RKO (cell line): ENCODE results near the gene MXRA7.
"Not testable (repeated sequence)": the region's sequence is repeated elsewhere in the genome, so short reads cannot be mapped to it uniquely, and the experiment has no call there.

Experiments
- DNase-seq: peaks from one replicate; pipeline ENCODE4 v3.0.0-alpha.2; 2016; ENCODE audit warnings: low spot score

Gene MXRA7

GRCh38 chr17:76643553-76644148 is 67.1 kb downstream of the MXRA7 start, which contains the start of gene ST6GALNAC1:
Gene ST6GALNAC1 (minus strand): TSS chr17:76643757. CDS start chr17:76643638, 119 bp downstream.
- DNase-seq, result no peak

- no peak for DNase-seq
These were observed 67.8 kb downstream of the MXRA7 start for GRCh38 chr17:76642994-76643393.

GRCh38 chr17:76642032-76642561 is 68.7 kb downstream of the MXRA7 start:
- no peak for DNase-seq

- no peak for DNase-seq
These were observed 69.3 kb downstream of the MXRA7 start for GRCh38 chr17:76641501-76641900.

- no peak for DNase-seq
These were observed 70.0 kb downstream of the MXRA7 start for GRCh38 chr17:76640550-76641380.

- no peak for DNase-seq
These were observed 72.5 kb downstream of the MXRA7 start for GRCh38 chr17:76638263-76638662.

- DNase-seq, result not testable (repeated sequence)
These were observed 74.1 kb downstream of the MXRA7 start for GRCh38 chr17:76636486-76637206.

- DNase-seq, result peak; percentile 12
These were observed 75.0 kb downstream of the MXRA7 start for GRCh38 chr17:76635659-76636360.

- no peak for DNase-seq
These were observed 75.7 kb downstream of the MXRA7 start for GRCh38 chr17:76635039-76635438.

GRCh38 chr17:76633628-76634328 is 77.0 kb downstream of the MXRA7 start:
- DNase-seq, result no peak

- DNase-seq, result no peak
These were observed 78.8 kb downstream of the MXRA7 start for GRCh38 chr17:76631821-76632565.

- no peak for DNase-seq
These were observed 80.6 kb downstream of the MXRA7 start for GRCh38 chr17:76630151-76630550.
